ENCODE measurements around the gene CLEC9A. TPM values are rescaled to one million over a fixed set of nuclear protein-coding genes. Genes with fewer than 3 reads are reported as not detected.
A peak's percentile ranks its signal among the peaks of the same experiment; 100 is the strongest.
"Not testable (repeated sequence)": the region's sequence is repeated elsewhere in the genome, so short reads cannot be mapped to it uniquely, and the experiment has no call there.

Gene CLEC9A
- total RNA-seq = under 1 TPM in 4 of 8 experiments, not detected in 4; 0.13 to 0.93 (median 0.39) TPM

DNA sequence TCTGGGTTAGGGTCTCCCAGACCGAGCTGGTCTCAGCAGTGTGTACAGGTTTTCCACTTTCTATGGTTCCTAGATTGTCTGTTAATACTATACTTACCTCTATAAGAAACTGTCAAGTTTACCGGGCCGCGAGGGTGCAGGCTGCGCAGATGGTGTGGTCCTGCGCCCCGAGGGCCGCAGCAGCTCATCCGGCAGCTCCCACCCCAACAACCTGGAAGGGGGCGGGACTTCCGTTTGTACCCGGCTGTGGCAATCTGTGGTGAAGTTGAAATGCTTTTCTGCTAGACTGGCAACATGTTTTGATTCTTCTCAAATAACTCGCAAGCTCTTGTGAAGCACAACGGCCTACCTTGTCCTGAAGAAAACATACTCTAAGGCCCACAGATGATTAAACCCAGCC lies at the start of gene CLEC9A:
Gene CLEC9A (plus strand): TSS at position 237 of the 400 bp plus-strand sequence. CDS start 22,006 bp downstream, outside the sequence.
- H3K4me1 ChIP-seq (replicated peaks in 1 of 2) = no peaks in the 10 kb centered on the region
- whole genome bisulfite sequencing, 10 experiments = 70 to 100% (median 96%) methylated on average over 2 to 12 of the region's 14 CpGs; no CpG with 5 or more reads in 4 of the 10 experiments
- in situ Hi-C loops (cut with MboI; ENCODE audit: low pct_unique_long_range_greater_than_20kb in 2 of 9, low sequenced_read_pairs in 9 of 9, unreplicated experiment in 9 of 9) = loop anchor here in 3 of 9 experiments (5.0 to 25.0 kb wide), 2 partner anchors 102 to 107 kb away; partner anchors contain the start of gene CLEC7A (in 3 of the 3)

DNA sequence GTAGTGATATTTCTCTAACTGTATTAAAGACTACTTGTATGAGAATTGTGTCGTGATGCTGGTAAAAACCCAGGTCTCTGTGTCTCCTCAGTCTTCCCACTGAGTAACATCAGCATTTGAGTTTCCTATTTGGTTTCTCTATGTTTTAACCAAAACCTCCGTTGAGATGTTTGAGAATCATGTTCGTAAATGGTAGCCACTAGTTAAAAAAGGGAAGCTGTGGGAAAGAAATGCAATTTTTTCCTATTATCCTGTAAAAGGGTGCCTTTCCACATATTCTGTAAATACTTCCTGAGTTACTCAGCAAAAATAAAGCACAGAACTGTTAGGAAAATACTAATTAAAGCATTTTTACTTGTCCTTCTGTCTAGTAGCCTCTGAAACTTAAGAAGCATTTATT lies 38.6 kb upstream of the CLEC9A start:
- ATAC-seq (replicated peaks in 6 of 8) = no peak
- no peak overlapping the region for H3K27ac ChIP-seq
- WGBS, 10 experiments = 20 to 100% (median 70%) methylated on average over 1 to 3 of the region's 3 CpGs; no CpG with 5 or more reads in 1 of the 10 experiments
- H3K4me1 ChIP-seq (replicated peaks in 1 of 2) = no peaks in the 10 kb centered on the region
- in situ Hi-C loops (cut with MboI; ENCODE audit: low pct_unique_long_range_greater_than_20kb in 2 of 9, low sequenced_read_pairs in 9 of 9, unreplicated experiment in 9 of 9) = no loop called here
- no peak overlapping the region for H3K4me3 ChIP-seq

More for the DNA sequence above, at the start of gene CLEC9A:
- ATAC-seq (replicated peaks in 6 of 8) = no peak
- no peak within 1 kb of the TSS for H3K27ac ChIP-seq
- no peak within 1 kb of the TSS for H3K4me3 ChIP-seq

DNA sequence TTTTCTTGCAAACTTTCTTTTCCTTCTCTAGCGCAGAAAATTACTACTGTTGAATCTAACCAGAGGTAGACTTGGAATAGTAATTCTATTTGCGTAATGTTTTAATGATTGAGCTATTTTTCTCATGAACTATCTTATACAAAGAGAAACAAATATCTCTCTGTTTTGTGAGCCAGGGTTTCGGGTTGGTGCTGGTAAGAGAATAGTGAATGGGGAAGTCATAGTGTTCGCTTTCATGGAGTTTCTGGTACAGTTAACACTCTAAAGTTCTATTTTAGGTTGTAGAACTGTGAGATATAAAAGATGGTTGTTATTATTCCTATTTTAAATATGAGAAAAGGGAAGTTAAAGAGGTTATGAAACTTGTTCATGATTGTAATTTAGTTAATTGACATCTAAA lies 38.2 kb upstream of the CLEC9A start:
- WGBS, 10 experiments = 58 to 100% (median 92%) methylated on average over 2 to 4 of the region's 4 CpGs; no CpG with 5 or more reads in 1 of the 10 experiments
- no peak for ATAC-seq (replicated peaks in 6 of 8)
- Histone ChIP-seq H3K27ac (no peak overlapping the region), H3K4me3 (no peak overlapping the region), H3K4me1 (replicated peaks in 1 of 2) (no peaks in the 10 kb centered on the region)
- in situ Hi-C loops (cut with MboI; ENCODE audit: low pct_unique_long_range_greater_than_20kb in 2 of 9, low sequenced_read_pairs in 9 of 9, unreplicated experiment in 9 of 9) = no loop called here

DNA sequence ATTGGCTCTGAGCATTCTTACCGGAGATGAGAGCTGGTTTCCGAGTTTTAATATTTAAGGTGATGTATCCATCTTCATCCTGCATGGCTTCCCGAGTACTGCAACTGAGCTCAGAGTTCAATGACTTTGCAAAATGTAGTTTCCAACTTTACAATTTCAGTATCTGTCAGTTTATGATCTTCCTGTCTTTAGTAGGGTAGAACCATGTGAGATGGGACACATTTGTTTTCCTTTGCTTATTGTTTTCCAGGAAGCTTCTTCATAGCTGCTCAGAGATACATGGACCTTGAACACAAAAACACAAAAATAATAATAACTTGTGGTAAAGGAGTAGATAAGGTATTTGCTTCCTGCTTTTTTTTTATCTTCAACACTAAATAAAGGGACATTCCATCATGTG lies 31.5 kb upstream of the CLEC9A start, which contains the start of gene CLEC1B:
Gene CLEC1B (minus strand): TSS at position 106 of the 400 bp plus-strand sequence. CDS start 21 bp downstream, at position 85.
- in situ Hi-C loops (cut with MboI; ENCODE audit: low pct_unique_long_range_greater_than_20kb in 2 of 9, low sequenced_read_pairs in 9 of 9, unreplicated experiment in 9 of 9) = no loop called here
- no peak within 1 kb of the TSS for H3K27ac ChIP-seq
- no peaks in the 10 kb centered on the region for H3K4me1 ChIP-seq (replicated peaks in 1 of 2)
- no peak for ATAC-seq (replicated peaks in 6 of 8)
- no peak within 1 kb of the TSS for H3K4me3 ChIP-seq
- WGBS, 10 experiments = 33 to 100% (median 87%) methylated on average over 1 to 3 of the region's 3 CpGs

DNA sequence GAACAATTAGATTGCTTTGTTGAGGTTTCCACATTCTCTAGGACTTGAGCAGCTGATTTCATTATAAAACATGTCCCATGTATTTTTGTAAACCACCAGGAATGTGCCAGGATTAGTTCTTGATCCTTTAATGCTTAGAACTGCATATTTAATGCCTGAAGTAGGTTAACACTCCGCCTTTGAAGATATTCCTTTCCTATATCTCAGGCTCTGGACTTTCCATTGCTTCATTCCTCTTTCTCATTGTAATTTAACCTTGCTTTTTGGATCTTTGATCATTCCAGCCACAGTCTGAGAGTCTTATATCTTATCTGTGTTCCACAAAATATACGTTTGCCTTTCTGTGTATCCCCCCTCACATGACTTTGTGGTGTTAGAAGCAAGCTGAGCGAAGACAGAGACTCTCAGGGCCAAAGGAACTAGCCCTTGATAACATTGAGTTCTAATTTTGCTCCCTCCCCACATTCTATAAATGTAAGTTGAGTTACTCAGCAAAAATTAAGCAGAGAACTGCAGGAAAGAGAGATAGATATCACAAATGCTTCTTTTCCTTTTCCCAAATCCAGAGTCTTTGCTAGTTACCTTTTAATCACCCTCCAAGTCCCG lies 29.2 kb upstream of the CLEC9A start:
- Histone ChIP-seq H3K4me3 (no peak overlapping the region), H3K4me1 (replicated peaks in 1 of 2) (no peaks in the 10 kb centered on the region), H3K27ac (no peak overlapping the region)
- in situ Hi-C loops (cut with MboI; ENCODE audit: low pct_unique_long_range_greater_than_20kb in 2 of 9, low sequenced_read_pairs in 9 of 9, unreplicated experiment in 9 of 9) = no loop called here
- ATAC-seq (replicated peaks in 6 of 8) = peak in 1 of 8 experiments; percentile 45
- WGBS, 10 experiments = 41 to 89% (median 78%) methylated on average over 2 to 4 of the region's 4 CpGs

DNA sequence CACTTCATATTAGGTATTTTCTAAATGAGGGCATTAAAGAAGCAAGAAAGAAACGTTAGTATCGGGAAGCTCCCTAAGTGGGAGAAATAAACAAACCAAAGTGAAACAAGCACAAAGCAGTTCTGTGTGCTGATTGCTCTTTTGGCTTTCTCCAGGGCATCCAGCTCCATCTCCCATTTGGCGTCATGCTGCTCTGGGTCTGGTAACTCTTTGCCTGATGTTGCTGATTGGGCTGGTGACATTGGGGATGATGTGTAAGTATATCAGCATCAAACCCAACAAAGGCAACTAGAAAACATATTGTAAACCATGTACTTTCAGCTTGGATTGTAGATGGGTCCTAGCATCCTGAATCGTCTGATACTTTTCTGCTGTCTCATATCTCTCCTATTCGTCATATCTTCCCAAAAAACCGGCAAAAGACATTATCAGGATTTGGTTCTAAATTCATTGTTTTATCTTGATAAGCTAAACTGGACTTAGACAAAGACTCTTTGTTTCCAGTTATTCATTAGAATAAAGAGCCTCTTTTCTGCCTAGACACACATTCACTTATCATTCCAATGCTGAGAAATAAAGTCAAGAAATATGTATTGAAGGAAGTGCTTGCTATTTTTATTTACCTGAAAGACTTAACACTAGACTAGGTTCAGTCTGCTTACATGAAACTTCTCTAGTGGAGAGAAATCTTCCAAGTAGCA lies 17.7 kb upstream of the CLEC9A start:
- no peak overlapping the region for H3K4me3 ChIP-seq
- no peak for ATAC-seq (replicated peaks in 6 of 8)
- in situ Hi-C loops (cut with MboI; ENCODE audit: low pct_unique_long_range_greater_than_20kb in 2 of 9, low sequenced_read_pairs in 9 of 9, unreplicated experiment in 9 of 9) = no loop called here
- WGBS, 10 experiments = 39 to 100% (median 87%) methylated on average over 1 to 6 of the region's 6 CpGs; no CpG with 5 or more reads in 1 of the 10 experiments
- no peak overlapping the region for H3K27ac ChIP-seq
- peaks cover 0 to 2% of the 10 kb centered on the region in 2 donors for H3K4me1 ChIP-seq (replicated peaks in 1 of 2)

DNA sequence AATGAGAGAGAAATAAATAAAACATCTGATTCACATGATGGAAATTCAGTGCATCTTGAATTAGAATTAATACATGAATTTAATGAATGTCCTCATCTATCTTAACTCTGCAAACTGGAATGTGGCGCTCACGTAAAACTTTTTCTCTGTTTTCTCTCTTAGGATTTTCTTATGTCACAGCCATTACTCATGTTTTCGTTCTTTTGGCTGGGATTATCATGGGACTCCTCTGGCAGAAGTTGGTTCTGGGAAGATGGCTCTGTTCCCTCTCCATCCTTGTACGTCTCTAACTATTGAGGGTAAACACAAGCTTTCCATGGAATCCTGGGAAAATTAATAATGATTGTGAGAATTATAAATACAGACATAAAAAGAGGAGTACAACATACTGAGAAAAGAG lies 15.0 kb upstream of the CLEC9A start:
- peaks cover 0 to 2% of the 10 kb centered on the region in 2 donors for H3K4me1 ChIP-seq (replicated peaks in 1 of 2)
- in situ Hi-C loops (cut with MboI; ENCODE audit: low pct_unique_long_range_greater_than_20kb in 2 of 9, low sequenced_read_pairs in 9 of 9, unreplicated experiment in 9 of 9) = no loop called here
- no peak overlapping the region for H3K27ac ChIP-seq
- no peak overlapping the region for H3K4me3 ChIP-seq
- ATAC-seq (replicated peaks in 6 of 8) = no peak
- WGBS, 10 experiments = 48 to 100% (median 98%) methylated on average over 1 to 4 of the region's 4 CpGs

DNA sequence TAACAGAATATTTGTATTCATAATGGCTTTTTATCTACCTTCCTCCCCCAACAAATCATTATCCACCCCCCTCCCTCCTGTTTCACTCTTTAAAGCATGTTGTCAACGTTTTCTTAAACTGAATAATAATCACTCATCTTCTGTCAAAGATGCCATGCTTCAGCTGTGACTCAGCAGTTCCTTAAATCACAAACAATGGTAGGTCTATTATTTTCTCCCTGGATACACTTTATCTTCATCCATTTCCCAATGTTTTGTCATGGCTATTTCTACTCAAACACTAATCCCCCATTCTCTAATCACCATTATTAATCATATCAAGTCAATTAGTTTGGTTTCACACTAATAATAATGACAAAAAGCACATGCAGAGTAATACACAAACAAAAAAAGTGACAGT lies 13.6 kb upstream of the CLEC9A start:
- Histone ChIP-seq H3K27ac (no peak overlapping the region), H3K4me3 (no peak overlapping the region), H3K4me1 (replicated peaks in 1 of 2) (peaks cover 0 to 2% of the 10 kb centered on the region in 2 donors)
- WGBS, 10 experiments = 0 to 13% (median 0%) methylated on average over 1 of the region's 1 CpG; no CpG with 5 or more reads in 1 of the 10 experiments
- in situ Hi-C loops (cut with MboI; ENCODE audit: low pct_unique_long_range_greater_than_20kb in 2 of 9, low sequenced_read_pairs in 9 of 9, unreplicated experiment in 9 of 9) = no loop called here
- peak in 3 of 8 experiments; percentile 17 to 40 (median 29) for ATAC-seq (replicated peaks in 6 of 8)

DNA sequence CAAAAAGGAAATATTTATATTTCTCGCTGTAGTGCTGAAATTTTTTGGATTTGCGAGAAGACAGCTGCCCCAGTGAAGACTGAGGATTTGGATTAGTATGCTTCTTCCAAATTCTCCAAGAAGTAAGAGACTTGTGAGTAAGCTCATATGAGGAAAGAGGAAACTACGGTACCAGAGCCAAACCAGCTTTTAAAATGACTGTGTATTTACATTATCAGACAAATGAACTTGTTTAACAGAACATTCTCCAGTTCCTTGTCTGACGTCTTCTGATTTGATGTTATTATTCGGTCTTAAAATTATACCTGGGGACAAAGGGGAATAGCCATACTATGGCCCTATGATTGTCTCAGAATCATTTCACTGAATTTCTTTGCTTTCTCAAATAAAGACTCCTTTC lies 12.1 kb upstream of the CLEC9A start:
- ATAC-seq (replicated peaks in 6 of 8) = no peak
- 80 to 100% (median 91%) methylated on average over 2 to 5 of the region's 5 CpGs for WGBS, 10 experiments
- in situ Hi-C loops (cut with MboI; ENCODE audit: low pct_unique_long_range_greater_than_20kb in 2 of 9, low sequenced_read_pairs in 9 of 9, unreplicated experiment in 9 of 9) = no loop called here
- Histone ChIP-seq H3K27ac (no peak overlapping the region), H3K4me3 (no peak overlapping the region), H3K4me1 (replicated peaks in 1 of 2) (peaks cover 0 to 2% of the 10 kb centered on the region in 2 donors)

DNA sequence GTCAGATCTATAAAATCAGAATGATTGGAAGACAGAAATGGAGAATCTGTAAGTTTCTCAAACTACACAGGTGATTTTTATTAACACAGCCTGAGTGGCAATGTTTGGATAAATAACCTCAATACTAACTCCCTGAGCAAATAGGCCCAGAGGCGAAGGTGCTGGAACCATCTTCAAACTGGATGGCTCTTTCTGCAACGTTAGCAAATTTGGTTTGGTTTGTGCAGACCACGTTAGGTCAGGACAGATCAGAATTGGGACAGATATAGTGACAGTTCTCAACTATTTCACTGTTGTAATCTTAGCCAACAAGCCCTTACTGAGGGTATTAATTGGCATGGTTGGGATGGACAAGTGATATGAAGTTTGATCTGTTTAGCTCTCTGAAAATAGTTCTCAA lies 9.1 kb upstream of the CLEC9A start:
- ATAC-seq (replicated peaks in 6 of 8) = no peak
- in situ Hi-C loops (cut with MboI; ENCODE audit: low pct_unique_long_range_greater_than_20kb in 2 of 9, low sequenced_read_pairs in 9 of 9, unreplicated experiment in 9 of 9) = no loop called here
- H3K4me3 ChIP-seq = no peak overlapping the region
- no peak overlapping the region for H3K27ac ChIP-seq
- 30 to 83% (median 60%) methylated on average over 2 to 3 of the region's 3 CpGs; no CpG with 5 or more reads in 3 of the 10 experiments for WGBS, 10 experiments
- H3K4me1 ChIP-seq (replicated peaks in 1 of 2) = peaks cover 0 to 2% of the 10 kb centered on the region in 2 donors

DNA sequence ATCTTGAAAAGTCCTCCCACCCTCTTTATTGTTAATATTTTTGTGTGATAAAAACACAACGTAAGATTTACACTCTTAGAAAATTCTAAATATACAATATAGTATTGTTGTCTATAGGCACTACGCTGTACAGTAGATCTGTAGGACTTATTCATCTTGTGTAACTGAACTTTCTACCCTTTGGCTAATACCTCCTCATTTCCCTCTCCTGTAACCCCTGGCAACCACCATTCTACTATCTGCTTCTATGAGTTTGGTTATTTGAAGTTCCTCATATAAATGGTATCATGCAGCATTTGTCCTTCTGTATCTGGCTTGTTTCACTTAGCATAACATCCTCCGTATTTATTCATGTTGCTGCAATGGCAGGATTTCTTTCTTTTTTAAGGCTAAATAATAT lies 5.2 kb upstream of the CLEC9A start:
- 64 to 100% (median 78%) methylated on average over 1 to 3 of the region's 3 CpGs; no CpG with 5 or more reads in 1 of the 10 experiments for WGBS, 10 experiments
- no peak for ATAC-seq (replicated peaks in 6 of 8)
- Histone ChIP-seq H3K4me3 (no peak overlapping the region), H3K4me1 (replicated peaks in 1 of 2) (no peaks in the 10 kb centered on the region), H3K27ac (no peak overlapping the region)
- in situ Hi-C loops (cut with MboI; ENCODE audit: low pct_unique_long_range_greater_than_20kb in 2 of 9, low sequenced_read_pairs in 9 of 9, unreplicated experiment in 9 of 9) = loop anchor here in 2 of 9 experiments (25.0 kb wide), 1 partner anchor 112 kb away; the partner anchor contains the start of gene CLEC7A (in 2 of the 2)

DNA sequence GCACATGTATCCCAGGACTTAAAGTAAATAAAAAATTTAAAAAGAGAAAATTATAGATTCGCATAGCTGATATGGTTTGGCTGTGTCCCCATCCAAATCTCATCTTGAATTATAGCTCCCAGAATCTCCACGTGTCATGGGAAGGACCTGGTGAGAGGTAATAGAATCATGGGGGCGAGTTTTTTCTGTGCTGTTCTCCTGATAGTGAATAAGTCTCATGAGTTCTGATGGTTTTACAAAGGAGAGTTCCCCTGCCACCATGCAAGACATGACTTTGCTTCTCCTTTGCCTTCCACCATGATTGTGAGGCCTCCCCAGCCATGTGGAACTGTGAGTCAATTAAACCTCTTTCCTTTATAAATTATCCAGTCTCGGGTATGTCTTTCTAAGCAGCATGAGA lies 3.8 kb upstream of the CLEC9A start:
- not testable (repeated sequence) for H3K4me1 ChIP-seq (replicated peaks in 1 of 2); H3K4me3 ChIP-seq; H3K27ac ChIP-seq; ATAC-seq (replicated peaks in 6 of 8)
- WGBS, 10 experiments = 43 to 95% (median 74%) methylated on average over 1 to 3 of the region's 4 CpGs; no CpG with 5 or more reads in 2 of the 10 experiments
- in situ Hi-C loops (cut with MboI; ENCODE audit: low pct_unique_long_range_greater_than_20kb in 2 of 9, low sequenced_read_pairs in 9 of 9, unreplicated experiment in 9 of 9) = loop anchor here in 2 of 9 experiments (25.0 kb wide), 1 partner anchor 111 kb away; the partner anchor contains the start of gene CLEC7A (in 2 of the 2)

DNA sequence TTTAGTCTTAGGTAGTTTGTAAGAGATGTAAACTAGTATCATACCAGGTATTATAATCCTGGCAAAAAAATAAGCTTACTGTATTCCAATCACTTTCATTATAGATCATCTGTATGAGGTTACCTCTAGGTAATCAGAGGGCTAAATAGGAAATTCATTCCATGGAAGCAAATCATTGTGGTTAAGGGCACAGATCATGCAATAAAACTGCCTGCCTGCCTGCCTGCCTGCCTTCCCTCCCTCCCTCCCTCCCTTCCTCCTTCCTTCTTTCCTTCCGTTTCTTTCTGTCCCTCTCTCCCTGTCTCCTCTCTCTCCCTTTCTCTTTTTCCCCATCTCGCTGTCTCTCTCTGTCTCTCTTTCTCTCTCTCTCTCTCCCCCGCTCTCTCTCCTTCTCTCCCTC lies 3.2 kb upstream of the CLEC9A start:
- Histone ChIP-seq H3K4me3 (no peak overlapping the region), H3K4me1 (replicated peaks in 1 of 2) (no peaks in the 10 kb centered on the region), H3K27ac (no peak overlapping the region)
- in situ Hi-C loops (cut with MboI; ENCODE audit: low pct_unique_long_range_greater_than_20kb in 2 of 9, low sequenced_read_pairs in 9 of 9, unreplicated experiment in 9 of 9) = loop anchor here in 2 of 9 experiments (25.0 kb wide), 1 partner anchor 110 kb away; the partner anchor contains the start of gene CLEC7A (in 2 of the 2)
- no peak for ATAC-seq (replicated peaks in 6 of 8)
- 54 to 100% (median 87%) methylated on average over 2 to 3 of the region's 3 CpGs; no CpG with 5 or more reads in 4 of the 10 experiments for WGBS, 10 experiments

Measured in motor neuron (in vitro differentiated cells).